HepG2 (cell line): ENCODE data around the gene FRMD4B.

Experiments
- MTA3 ChIP-seq: sonication (generic); formaldehyde crosslinking; IDR thresholded peaks from 2 replicates; pipeline ENCODE4 v1.4.0; 2020; ENCODE audit warnings: missing genetic modification reagents
- PBX3 ChIP-seq: sonication (generic); formaldehyde crosslinking; IDR thresholded peaks from 2 replicates; pipeline ENCODE4 v1.8.1; 2023; ENCODE audit warnings: missing genetic modification reagents, inconsistent platforms, borderline replicate concordance
- TCF7 ChIP-seq: sonication (generic); IDR thresholded peaks from 2 replicates; pipeline ENCODE4 v1.6.1; 2016; ENCODE audit warnings: antibody characterized with exemption, low read depth
- TEAD2 ChIP-seq: sonication (generic); formaldehyde crosslinking; IDR thresholded peaks from 2 replicates; pipeline ENCODE4 v1.9.0; 2021; ENCODE audit warnings: missing genetic modification reagents
- U2AF2 ChIP-seq: fragments of 200-400 bp; formaldehyde crosslinking; IDR thresholded peaks from 2 replicates; pipeline ENCODE4 v1.6.1; 2017; ENCODE audit warnings: low read depth, mild to moderate bottlenecking, low read length
- YEATS4 ChIP-seq: sonication (generic); formaldehyde crosslinking; IDR thresholded peaks from 2 replicates; pipeline ENCODE4 v1.4.0; 2020; ENCODE audit warnings: missing genetic modification reagents, borderline replicate concordance
- ZC3H13 ChIP-seq: sonication (generic); formaldehyde crosslinking; IDR thresholded peaks from 2 replicates; pipeline ENCODE4 v1.8.1; 2023; ENCODE audit warnings: mild to moderate bottlenecking, missing genetic modification reagents, moderate library complexity
- ZNF280D ChIP-seq: sonication (generic); formaldehyde crosslinking; IDR thresholded peaks from 2 replicates; pipeline ENCODE4 v1.5.1; 2020; ENCODE audit warnings: mild to moderate bottlenecking, missing genetic modification reagents
- ZNF784 ChIP-seq: sonication (generic); formaldehyde crosslinking; IDR thresholded peaks from 2 replicates; pipeline ENCODE4 v1.5.1; 2020; ENCODE audit warnings: missing genetic modification reagents, mild to moderate bottlenecking, borderline replicate concordance
- ZSCAN29 ChIP-seq: sonication (generic); formaldehyde crosslinking; conservative IDR thresholded peaks from 2 replicates; pipeline ENCODE4 v1.4.0; 2020; ENCODE audit warnings: mild to moderate bottlenecking, missing genetic modification reagents
- ZSCAN30 ChIP-seq: sonication (generic); formaldehyde crosslinking; IDR thresholded peaks from 2 replicates; pipeline ENCODE4 v1.5.0; 2020; ENCODE audit warnings: mild to moderate bottlenecking, missing genetic modification reagents

- TF ChIP-seq ZC3H13 (CRISPR knock-in tag) (no peak), ZSCAN30 (CRISPR knock-in tag) (no peak), PBX3 (CRISPR knock-in tag) (no peak), ZNF280D (CRISPR knock-in tag) (no peak), MTA3 (CRISPR knock-in tag) (no peak), YEATS4 (CRISPR knock-in tag) (no peak), TEAD2 (CRISPR knock-in tag) (no peak), ZSCAN29 (CRISPR knock-in tag) (no peak), U2AF2 (no peak), ZNF784 (CRISPR knock-in tag) (no peak), TCF7 (no peak)
Observed at GRCh38 chr3:69240651-69241568, 145.0 kb downstream of the FRMD4B start.
